ENCODE data around the gene DNAH17. TPM values are rescaled to one million over a fixed set of nuclear protein-coding genes. Genes with fewer than 3 reads are reported as not detected.

The DNAH17 gene
- total RNA-seq, 1 donor from 2014 or later: not detected

DNA sequence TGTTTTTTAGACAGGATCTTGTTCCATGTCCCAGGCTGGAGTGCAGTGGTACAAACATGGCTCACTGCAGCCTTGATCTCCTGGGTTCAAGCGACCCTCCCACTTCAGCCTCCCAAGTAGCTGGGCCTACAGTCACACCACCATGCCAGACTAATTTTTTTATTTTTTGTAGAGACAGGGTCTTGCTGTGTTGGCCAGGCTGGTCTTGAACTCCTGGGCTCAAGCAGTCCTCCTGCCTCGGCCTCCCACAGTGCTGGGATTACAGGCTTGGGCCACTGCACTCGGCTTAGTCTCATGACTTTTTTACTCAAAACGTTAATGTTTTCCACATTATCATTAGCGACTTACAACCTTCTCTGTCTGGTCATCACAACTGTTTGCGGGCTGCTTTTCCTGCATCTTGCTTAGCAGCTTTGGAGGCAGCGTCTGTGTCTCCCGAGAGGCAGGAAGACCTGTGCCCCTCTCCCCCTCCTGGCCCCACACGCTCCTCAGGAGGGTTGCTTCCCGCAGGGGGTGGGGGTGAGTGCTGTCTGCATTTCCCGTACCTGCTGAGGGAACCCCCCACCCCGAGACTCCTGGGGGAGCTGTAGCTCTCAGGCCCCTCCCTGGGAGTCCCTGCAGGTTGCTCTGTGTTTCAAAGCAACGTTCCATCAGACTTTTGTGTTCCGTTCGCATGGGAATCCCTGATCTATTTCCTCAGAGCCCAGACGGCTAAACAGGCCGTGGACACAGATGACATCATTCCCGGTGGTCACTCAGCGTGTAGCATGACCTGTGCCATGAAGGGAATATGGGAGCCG lies 146.1 kb downstream of the DNAH17 start:
- ATAC-seq: no peak
- intact Hi-C loops (cut with micrococcal nuclease): no loop called here
- no peak for DNase-seq

DNA sequence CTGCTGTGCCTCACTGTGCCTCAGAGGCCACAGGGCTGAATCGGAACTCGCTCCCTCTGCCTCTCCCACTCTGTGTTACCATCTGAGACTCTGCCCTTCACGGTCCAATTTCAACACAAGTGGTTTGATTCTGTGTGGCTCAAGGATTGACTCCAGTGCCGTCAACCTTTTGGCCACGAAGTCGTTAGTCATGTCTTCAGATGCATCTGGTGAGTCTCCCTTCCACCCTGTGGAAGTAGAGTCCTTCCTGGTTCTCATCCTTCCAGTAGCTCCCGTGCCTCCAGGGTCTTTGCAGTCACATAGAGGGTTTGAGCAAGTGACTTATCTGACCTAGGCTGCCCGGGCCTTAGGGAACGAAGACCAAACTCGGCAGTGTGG lies 147.6 kb downstream of the DNAH17 start:
- ATAC-seq (no peak), DNase-seq (no peak)
- intact Hi-C loops (cut with micrococcal nuclease): loop anchor here (10.0 kb wide), 1 partner anchor 135 kb away; no protein-coding TSS in a partner anchor

DNA sequence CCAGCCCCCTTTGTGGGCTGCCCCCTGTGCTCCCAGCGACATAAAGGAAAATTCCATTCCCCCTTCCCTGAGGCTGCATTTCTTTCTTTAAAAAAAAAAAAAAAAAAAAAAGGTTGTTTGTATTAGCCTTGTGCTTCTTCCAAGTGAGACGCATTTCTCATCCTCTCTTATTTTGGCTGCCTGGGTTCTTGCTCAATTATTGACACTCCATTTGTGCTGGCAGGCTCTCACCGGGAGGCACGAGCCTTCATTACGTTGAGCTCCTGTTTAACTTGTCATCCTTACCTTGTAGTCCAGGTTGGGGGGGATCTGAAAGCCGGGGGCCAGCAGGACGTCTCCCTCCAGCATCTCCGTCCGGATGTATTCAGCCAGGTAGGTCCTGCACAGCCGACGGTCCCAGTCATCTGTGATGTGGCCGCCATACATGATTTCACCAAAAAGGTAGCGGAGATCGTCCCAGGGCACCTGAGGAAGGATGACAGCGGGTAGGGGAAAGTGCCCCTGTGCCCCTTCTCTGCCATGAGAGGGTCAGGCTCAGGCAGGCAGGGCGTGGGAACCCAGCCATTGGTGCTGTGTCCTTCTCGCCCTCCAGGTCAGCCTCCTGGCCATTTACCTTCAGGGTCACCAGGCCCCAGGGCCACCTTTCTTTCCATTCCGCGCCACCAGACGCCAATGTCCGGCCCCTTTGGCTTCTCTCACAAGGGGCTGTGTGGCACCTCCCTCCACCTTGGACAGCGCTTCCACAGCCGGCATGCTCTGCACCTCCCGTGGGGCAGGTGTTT lies 148.2 kb downstream of the DNAH17 start:
- intact Hi-C loops (cut with micrococcal nuclease): loop anchor here (10.0 kb wide), 1 partner anchor 134 kb away; no protein-coding TSS in a partner anchor
- ATAC-seq: no peak
- DNase-seq: no peak

DNA sequence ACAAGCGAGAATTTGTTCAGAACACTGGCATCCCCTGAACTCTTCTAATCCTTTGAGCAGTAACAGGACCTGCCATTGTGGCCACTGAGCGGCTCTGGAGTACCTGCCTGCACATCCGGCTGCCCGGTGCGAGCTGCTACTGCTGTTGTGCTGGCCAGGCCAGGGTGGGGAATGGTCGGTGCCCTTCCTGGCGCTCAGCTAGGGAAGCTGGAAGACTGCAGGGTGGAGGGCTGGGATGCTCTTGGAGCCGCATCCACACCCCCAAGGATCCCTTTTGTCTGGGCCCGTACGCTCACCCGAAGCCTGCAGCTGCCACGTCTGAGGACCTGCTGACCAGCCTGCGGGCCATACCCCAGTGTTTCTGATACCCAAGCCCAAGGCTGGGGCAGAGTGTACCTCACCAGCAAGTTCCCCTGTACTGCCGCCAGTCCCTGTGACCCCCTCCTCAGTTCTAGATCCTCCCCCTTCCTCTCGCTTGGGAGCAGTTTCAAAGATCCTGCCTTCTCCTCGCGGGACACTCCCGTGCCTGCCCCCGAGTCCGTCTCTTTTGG lies 149.1 kb downstream of the DNAH17 start:
- ATAC-seq: no peak
- intact Hi-C loops (cut with micrococcal nuclease): loop anchor here (10.0 kb wide), 1 partner anchor 133 kb away; no protein-coding TSS in a partner anchor

DNA sequence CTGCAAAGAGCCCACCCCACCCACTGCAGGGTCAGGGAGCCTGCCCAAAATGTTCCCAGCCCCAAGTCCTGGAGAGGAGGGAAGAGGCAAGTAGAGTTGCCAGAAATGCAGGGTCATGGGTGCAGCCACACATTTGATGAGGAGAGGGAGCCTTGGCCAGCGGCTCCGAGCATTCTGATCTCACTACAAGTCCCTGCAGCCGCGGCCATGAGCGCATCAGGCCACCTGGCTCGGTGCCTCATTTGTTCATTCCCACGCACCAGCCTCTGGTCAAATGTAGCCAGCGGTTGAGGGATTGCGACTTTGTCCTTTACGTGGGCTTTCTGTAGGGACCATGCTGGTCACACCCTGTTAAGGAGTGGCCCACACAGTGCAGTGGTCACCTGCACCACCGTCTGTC lies 150.1 kb downstream of the DNAH17 start:
- intact Hi-C loops (cut with micrococcal nuclease): loop anchor here (10.0 kb wide), 1 partner anchor 132 kb away; no protein-coding TSS in a partner anchor
- ATAC-seq (no peak), DNase-seq (no peak)

More for the DNA sequence above, 149.1 kb downstream of the DNAH17 start:
- no peak for DNase-seq

DNA sequence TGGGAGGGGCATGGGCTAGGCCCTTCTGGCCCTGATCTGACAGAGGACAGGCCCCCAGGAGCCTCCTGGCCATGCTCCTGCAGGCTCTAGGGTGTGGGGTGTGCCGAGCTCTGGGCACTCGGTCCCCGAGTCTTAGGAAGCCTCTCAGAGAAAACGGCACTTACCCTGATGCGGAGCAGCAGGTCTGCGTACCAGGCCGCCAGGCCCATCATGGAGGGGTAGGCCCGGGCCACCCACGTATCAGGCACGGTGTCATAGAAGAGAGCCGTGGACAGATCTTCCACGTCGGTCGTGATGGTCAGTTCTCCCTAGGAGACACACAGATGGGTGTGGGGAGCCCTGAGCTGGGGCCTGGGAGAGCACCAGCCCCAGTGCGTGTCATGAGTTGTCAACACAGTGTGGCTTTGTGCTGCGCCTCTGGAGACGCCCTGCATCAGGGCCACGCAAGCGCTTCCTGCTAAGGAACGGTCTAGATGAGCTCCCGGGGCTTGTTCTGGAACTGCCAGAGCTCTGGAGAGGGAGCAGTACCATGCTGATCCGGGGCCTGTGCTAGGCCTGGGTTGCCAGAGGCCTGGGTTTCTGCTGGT lies 150.8 kb downstream of the DNAH17 start:
- intact Hi-C loops (cut with micrococcal nuclease): loop anchor here (10.0 kb wide), 1 partner anchor 132 kb away; no protein-coding TSS in a partner anchor
- DNase-seq (no peak), ATAC-seq (no peak)

DNA sequence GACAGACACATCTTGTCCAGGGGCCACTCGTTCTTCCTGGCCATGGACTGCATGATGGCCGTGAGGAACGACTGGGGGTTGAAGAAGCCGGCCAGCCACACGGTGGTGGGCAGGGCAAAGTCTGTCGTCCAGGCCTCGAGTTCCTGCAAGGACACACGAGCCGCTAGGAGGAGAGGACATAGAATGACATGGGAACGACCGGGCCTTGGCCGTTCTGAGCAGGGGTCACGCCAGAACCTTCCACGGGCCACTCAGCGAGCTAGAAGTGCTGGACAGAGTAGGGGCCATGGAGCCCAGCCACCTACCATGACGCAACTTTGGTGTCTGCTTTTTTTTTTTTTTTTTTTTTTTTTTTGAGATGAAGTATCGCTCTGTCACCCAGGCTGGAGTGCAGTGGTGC lies 151.8 kb downstream of the DNAH17 start:
- DNase-seq (peak; percentile 62), ATAC-seq (no peak)
- intact Hi-C loops (cut with micrococcal nuclease): loop anchor here (10.0 kb wide), 1 partner anchor 131 kb away; no protein-coding TSS in a partner anchor

DNA sequence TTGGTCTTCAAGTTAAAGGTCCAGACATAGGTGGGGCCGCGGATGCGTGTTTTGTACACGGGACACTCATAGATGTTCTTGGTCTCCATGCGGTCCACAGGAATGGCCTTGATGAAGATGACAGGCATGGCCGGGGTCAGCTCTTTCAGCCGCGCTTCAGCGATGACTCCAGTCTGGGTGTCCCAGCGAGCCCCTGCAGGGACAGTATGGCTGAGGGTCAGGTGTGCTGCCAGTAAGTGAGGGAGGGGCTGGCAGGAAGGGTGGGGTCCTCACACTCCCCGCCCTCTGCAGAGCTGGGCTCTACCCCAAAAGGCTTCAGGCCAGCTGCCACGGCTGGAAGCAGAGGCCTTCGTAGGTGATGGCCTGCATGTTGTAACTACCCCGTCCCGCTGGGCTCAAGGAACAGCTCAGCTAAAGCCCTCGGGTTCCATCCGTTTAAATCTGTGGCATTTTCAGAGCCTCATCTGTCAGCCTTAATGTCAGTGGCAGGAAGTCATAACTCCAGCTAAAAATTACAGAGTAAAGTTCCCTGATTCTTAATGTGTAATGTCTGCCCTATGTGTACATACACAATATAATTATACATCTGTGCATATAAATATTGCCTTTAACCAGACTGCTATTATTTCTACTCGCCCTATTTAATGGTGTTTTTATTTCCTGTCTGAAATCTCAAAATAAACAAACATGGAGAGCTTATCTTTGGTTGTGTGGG lies 153.1 kb downstream of the DNAH17 start:
- DNase-seq (no peak), ATAC-seq (no peak)
- intact Hi-C loops (cut with micrococcal nuclease): loop anchor here (10.0 kb wide), 1 partner anchor 129 kb away; no protein-coding TSS in a partner anchor

DNA sequence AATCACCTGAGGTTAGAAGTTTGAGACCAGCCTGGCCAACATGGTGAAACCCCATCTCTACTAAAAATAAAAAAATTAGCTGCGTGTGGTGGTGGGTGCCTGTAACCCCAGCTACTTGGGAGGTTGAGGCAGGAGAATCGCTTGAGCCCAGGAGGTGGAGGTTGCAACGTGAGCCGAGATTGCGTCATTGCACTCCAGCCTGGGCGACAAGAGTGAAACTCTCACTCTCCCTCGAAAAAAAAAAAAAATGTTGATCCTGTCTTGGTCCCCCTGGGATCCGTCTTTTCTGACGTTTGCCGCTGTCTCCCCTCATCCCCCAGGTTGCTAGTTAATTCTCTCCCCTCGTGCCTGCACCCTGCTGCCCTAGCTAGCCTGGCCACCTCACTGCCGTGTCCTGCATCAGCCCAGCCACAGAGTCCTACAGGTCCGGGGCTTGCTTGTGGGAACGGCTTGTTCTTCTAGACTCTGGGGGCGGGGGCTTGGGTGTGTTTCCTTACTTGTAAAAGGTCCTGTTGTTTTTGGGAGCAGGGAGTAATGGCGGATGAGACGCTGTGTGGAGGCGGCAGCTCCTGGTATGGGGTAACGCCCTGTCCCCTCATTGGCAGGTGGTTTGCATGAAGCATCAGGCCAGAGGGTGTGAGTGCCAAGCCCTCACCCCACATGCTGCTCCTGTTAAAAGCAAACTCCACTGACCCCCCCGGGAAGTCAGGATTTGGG lies 154.2 kb downstream of the DNAH17 start:
- DNase-seq (no peak), ATAC-seq (no peak)
- intact Hi-C loops (cut with micrococcal nuclease): loop anchor here (10.0 kb wide), 1 partner anchor 128 kb away; no protein-coding TSS in a partner anchor

DNA sequence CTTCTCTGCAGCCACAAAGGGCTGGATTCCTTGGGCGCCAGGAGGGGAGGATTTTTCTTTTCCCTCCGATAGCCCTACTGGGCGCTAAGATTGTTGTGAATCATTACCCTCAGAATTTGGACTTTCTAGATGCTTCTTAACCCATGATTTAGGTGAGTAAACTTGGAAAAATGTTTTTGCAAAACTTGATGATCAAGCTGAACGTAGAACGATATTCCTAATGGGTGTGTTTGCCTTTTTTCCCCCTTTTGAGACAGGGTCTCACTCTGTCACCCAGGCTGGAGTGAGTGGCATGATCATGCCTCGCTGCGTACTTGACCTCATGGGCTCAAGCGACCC lies 155.0 kb downstream of the DNAH17 start:
- intact Hi-C loops (cut with micrococcal nuclease): loop anchor here (10.0 kb wide), 1 partner anchor 127 kb away; no protein-coding TSS in a partner anchor
- ATAC-seq (no peak), DNase-seq (no peak)

DNA sequence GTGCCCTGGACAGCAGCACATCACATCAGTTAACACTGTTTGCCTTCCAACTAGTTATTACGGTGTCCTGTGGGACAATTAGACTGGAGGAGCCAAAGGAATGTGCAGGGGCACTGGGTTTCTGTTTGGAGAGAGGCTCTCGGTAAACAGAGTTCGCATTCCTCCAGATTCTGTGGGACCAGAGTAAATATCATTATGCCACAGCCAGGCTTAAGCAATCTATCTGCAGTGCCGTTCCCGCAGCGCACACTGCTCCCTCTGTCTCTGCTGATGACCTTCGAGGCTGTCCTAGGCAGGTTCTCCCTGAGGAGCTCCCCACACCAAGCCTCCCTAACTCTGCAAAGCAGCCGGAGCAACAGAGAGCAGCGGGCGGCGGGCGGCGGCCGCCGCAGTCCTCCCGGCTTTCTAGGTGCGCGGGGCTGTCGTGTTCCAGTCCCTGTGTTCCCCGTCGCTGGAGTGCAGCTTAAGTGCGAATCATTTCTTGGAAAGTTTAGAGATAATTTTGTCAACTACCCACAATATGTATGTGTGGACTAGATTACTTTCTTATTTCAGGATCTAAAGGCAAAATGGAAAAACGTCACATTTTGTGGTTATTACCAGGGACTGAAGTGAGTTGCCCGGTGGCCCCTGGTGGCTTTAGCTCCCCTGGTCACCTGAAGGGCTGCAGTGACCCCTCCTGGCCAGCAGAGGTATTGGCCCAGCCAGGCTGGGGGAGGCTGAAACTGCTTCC lies 155.5 kb downstream of the DNAH17 start:
- DNase-seq: peak; percentile 84
- ATAC-seq: peak; percentile 77
- intact Hi-C loops (cut with micrococcal nuclease): loop anchor here (10.0 kb wide), 1 partner anchor 127 kb away; no protein-coding TSS in a partner anchor

DNA sequence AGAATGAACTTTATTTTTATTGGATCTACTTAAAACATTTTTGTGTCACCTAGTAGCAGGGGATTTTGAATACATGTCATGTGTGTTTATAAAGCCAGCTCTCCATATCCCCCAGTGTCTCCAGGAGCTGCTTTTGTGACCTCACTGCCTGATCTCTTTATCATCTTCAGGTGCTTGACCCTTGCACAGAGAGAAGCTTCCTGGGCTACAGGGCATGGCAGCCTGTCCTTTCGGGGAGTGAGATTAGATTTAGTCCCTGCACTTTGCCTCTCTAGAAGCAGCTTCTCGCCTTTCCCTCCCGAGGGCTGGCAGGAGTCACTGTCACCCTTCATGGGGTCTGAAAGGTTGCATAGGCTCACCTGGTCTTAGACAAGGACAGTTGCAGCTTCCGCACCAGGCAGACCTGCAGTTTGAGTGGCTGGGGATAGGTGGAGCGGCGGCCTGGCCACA lies 156.1 kb downstream of the DNAH17 start:
- ATAC-seq: no peak
- intact Hi-C loops (cut with micrococcal nuclease): loop anchor here (10.0 kb wide), 1 partner anchor 126 kb away; no protein-coding TSS in a partner anchor
- DNase-seq: no peak

DNA sequence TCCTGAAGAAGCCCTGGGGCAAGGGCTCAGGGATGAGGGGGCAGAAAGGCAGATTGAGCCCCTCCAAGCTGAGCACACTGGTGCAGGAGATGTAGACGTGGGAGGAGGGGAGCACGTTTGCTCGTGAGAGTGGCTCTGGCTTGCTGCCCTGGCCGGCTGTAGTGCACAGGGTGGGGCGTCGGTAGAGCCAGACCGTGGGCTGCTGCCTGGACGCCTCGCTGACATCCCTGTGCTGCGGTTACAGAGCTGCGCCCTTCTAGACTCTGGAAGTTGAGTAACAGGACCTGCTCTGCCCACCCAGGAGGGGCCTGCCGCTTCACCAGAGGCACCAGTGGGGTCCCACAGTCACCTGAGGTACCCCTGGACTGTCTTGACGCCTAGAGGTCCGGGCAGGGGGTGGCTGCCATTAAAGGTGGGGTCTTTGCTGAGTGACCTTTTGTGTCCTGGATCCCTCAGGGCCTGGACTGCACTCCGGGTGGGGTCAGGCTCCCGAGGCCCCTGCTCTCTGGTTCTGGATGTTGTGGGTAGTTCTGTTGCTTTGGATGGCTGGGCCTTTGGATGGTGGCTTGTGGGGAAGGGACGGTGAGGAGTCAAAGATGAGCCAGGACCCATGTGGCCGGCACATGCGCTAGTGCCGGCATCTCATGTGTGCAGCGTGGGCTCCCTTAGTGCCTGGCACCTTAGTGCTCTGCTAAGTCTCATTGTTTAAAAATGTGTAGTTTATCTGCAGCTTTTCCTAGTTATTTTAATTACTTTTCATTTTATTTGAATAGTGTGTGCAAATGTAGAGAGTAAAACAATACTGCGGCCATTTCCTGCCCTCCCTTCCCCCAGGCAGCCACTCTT lies 157.0 kb downstream of the DNAH17 start:
- ATAC-seq: peak; percentile 37
- intact Hi-C loops (cut with micrococcal nuclease): loop anchor here (5.0 to 10.0 kb wide), 2 partner anchors 38 to 125 kb away; no protein-coding TSS in a partner anchor
- peak; percentile 59 for DNase-seq

DNA sequence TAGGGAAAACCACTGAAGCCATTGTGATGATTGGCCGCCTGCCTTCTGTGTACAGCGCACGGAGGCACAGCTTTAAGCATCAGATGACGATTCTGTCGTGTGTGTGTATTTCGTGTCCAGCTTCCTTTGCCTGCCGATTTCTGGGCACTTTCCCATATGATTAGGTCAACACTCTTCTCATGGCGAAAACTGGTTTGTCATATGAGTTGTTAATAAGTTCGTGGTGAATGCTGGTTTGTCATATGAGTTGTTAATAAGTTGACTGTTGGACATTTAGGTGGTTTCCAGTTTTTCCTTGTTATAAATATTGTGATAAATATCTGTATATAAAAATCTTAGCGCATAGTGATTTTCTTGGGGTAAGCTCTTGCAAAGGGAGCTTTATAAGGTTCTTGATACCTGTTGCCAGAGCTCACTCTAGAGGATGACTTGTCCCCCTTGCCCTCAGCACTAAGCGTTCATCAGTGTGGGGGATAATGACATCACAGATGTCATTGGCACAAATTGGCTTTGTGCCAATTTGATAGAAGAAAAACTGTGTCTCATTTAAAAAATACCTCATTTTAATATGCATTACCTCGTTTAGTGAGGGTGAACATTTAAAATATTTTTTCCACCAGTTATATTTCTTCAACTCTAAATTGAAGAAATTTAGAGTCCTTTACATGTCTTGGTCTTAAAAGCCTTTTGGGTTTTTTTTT lies 158.7 kb downstream of the DNAH17 start:
- ATAC-seq: no peak
- intact Hi-C loops (cut with micrococcal nuclease): loop anchor here (5.0 kb wide), 1 partner anchor 36 kb away; no protein-coding TSS in a partner anchor
- no peak for DNase-seq

DNA sequence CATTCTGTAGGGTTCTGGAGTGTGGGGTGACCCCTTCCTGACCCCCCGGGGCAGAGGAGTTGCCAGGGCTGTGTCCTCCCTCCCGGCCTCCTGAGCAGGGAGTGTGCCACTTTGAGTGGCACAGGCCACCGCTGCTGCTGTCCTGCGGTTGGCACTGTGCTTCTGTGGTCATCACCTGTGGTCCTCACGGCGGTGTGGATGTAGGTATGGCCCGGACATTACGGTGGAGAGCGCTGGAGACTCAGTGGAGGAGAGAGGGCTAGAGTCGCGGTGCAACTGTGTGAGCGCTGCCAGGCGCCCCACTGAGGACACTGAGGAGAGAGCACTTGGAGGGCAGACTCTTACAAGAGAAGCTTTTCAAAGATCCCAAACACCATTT lies 159.7 kb downstream of the DNAH17 start:
- ATAC-seq (no peak), DNase-seq (no peak)
- intact Hi-C loops (cut with micrococcal nuclease): loop anchor here (5.0 kb wide), 1 partner anchor 35 kb away; no protein-coding TSS in a partner anchor

Data from left ventricle myocardium superior (tissue), 1 donor.